HG03108 (cell line): ENCODE measurements around the gene EPHB4.
"Not testable (repeated sequence)": the region's sequence is repeated elsewhere in the genome, so short reads cannot be mapped to it uniquely, and the experiment has no call there.

Experiments used
- ATAC-seq: cut with Tn5 transposase; IDR thresholded peaks from one replicate; pipeline ENCODE4 v1.9.1; 2021; ENCODE audit warnings: moderate library complexity; ENCODE audit not compliant: unreplicated experiment

EPHB4 gene

GRCh38 chr7:100791881-100792666 lies 35.2 kb downstream of the EPHB4 start:
- no peak for ATAC-seq

- ATAC-seq = no peak
Measured at GRCh38 chr7:100789055-100789454, 38.3 kb downstream of the EPHB4 start.

- no peak for ATAC-seq
Measured at GRCh38 chr7:100786323-100786722, 41.0 kb downstream of the EPHB4 start.

GRCh38 chr7:100785878-100786277 lies 41.4 kb downstream of the EPHB4 start:
- no peak for ATAC-seq

- ATAC-seq = no peak
Measured at GRCh38 chr7:100783804-100784203, 43.5 kb downstream of the EPHB4 start.

- no peak for ATAC-seq
Measured at GRCh38 chr7:100781255-100781654, 46.1 kb downstream of the EPHB4 start.

GRCh38 chr7:100779359-100779758 lies 48.0 kb downstream of the EPHB4 start:
- no peak for ATAC-seq

- ATAC-seq = no peak
Measured at GRCh38 chr7:100778061-100778621, 49.2 kb downstream of the EPHB4 start.

- ATAC-seq = no peak
Measured at GRCh38 chr7:100773491-100773890, 53.8 kb downstream of the EPHB4 start.

- no peak for ATAC-seq
Measured at GRCh38 chr7:100768784-100769183, 58.5 kb downstream of the EPHB4 start.

GRCh38 chr7:100765250-100765649 lies 62.1 kb downstream of the EPHB4 start:
- ATAC-seq = no peak

GRCh38 chr7:100764841-100765240 lies 62.5 kb downstream of the EPHB4 start:
- ATAC-seq = no peak

GRCh38 chr7:100763556-100764140 lies 63.7 kb downstream of the EPHB4 start:
- no peak for ATAC-seq

- not testable (repeated sequence) for ATAC-seq
Measured at GRCh38 chr7:100762841-100763240, 64.5 kb downstream of the EPHB4 start.

- ATAC-seq = no peak
Measured at GRCh38 chr7:100759357-100760171, 67.8 kb downstream of the EPHB4 start.

GRCh38 chr7:100753750-100754149 lies 73.6 kb downstream of the EPHB4 start:
- no peak for ATAC-seq

GRCh38 chr7:100752994-100753393 lies 74.3 kb downstream of the EPHB4 start:
- ATAC-seq = no peak
